ENCODE results near the gene KRTAP10-4. TPM values are rescaled to one million over a fixed set of nuclear protein-coding genes. Genes with fewer than 3 reads are reported as not detected.

The KRTAP10-4 gene
- total RNA-seq, 1 experiment from 2014 or later = not detected

GRCh38 chr21:44614961-44615391, 41.4 kb downstream of the KRTAP10-4 start:
- TF ChIP-seq CTCF (IDR thresholded peaks at IDR 0.05; ENCODE audit: unreplicated experiment) = no peak
- intact Hi-C loops (cut with micrococcal nuclease) = no loop called here
- no peak overlapping the region for H3K27ac Mint-ChIP-seq (ENCODE audit: low read depth, unreplicated experiment)
- POLR2A ChIA-PET = no interaction called here
- H3K9me3 Mint-ChIP-seq (ENCODE audit: unreplicated experiment) = peaks cover 23% of the 10 kb centered on the region
- peaks cover 8% of the 10 kb centered on the region for H3K4me1 Mint-ChIP-seq (ENCODE audit: insufficient read depth, unreplicated experiment)
- BruUV-seq (replicated peaks) = no TSS peak
- peaks cover 71% of the 10 kb centered on the region for H3K27me3 Mint-ChIP-seq (ENCODE audit: insufficient read depth, unreplicated experiment)
- DNase-seq (ENCODE audit: unreplicated experiment) = no peak
- no peaks in the 10 kb centered on the region for H3K36me3 Mint-ChIP-seq (ENCODE audit: insufficient read depth, unreplicated experiment)
- H3K4me3 Mint-ChIP-seq (ENCODE audit: unreplicated experiment) = no peak overlapping the region
- CTCF ChIA-PET = no interaction called here

GRCh38 chr21:44615466-44615865, 41.9 kb downstream of the KRTAP10-4 start:
- no TSS peak for BruUV-seq (replicated peaks)
- ChIA-PET CTCF (no interaction called here), POLR2A (no interaction called here)
- intact Hi-C loops (cut with micrococcal nuclease) = no loop called here
- Mint-ChIP-seq H3K27ac (ENCODE audit: low read depth, unreplicated experiment) (no peak overlapping the region), H3K4me3 (ENCODE audit: unreplicated experiment) (no peak overlapping the region), H3K4me1 (ENCODE audit: insufficient read depth, unreplicated experiment) (peaks cover 8% of the 10 kb centered on the region), H3K36me3 (ENCODE audit: insufficient read depth, unreplicated experiment) (no peaks in the 10 kb centered on the region), H3K27me3 (ENCODE audit: insufficient read depth, unreplicated experiment) (peaks cover 73% of the 10 kb centered on the region), H3K9me3 (ENCODE audit: unreplicated experiment) (peaks cover 26% of the 10 kb centered on the region)
- no peak for TF ChIP-seq CTCF (IDR thresholded peaks at IDR 0.05; ENCODE audit: unreplicated experiment)
- DNase-seq (ENCODE audit: unreplicated experiment) = no peak

- CTCF ChIA-PET = no interaction called here
- peaks cover 73% of the 10 kb centered on the region for H3K27me3 Mint-ChIP-seq (ENCODE audit: insufficient read depth, unreplicated experiment)
- H3K9me3 Mint-ChIP-seq (ENCODE audit: unreplicated experiment) = peaks cover 31% of the 10 kb centered on the region
- BruUV-seq (replicated peaks) = no TSS peak
- no peak overlapping the region for H3K4me3 Mint-ChIP-seq (ENCODE audit: unreplicated experiment)
- intact Hi-C loops (cut with micrococcal nuclease) = no loop called here
- H3K27ac Mint-ChIP-seq (ENCODE audit: low read depth, unreplicated experiment) = no peak overlapping the region
- H3K4me1 Mint-ChIP-seq (ENCODE audit: insufficient read depth, unreplicated experiment) = peaks cover 8% of the 10 kb centered on the region
- H3K36me3 Mint-ChIP-seq (ENCODE audit: insufficient read depth, unreplicated experiment) = no peaks in the 10 kb centered on the region
- POLR2A ChIA-PET = interaction anchor here (0.7 kb wide), 1 partner anchor 9 kb away, joined by 3 read pairs; no protein-coding TSS in a partner anchor
- DNase-seq (ENCODE audit: unreplicated experiment) = no peak
- no peak for TF ChIP-seq CTCF (IDR thresholded peaks at IDR 0.05; ENCODE audit: unreplicated experiment)
Measured at GRCh38 chr21:44615911-44616590, 42.5 kb downstream of the KRTAP10-4 start.

- CTCF ChIA-PET = no interaction called here
- intact Hi-C loops (cut with micrococcal nuclease) = no loop called here
- Mint-ChIP-seq H3K4me3 (ENCODE audit: unreplicated experiment) (no peak overlapping the region), H3K36me3 (ENCODE audit: insufficient read depth, unreplicated experiment) (no peaks in the 10 kb centered on the region), H3K4me1 (ENCODE audit: insufficient read depth, unreplicated experiment) (peaks cover 8% of the 10 kb centered on the region), H3K27ac (ENCODE audit: low read depth, unreplicated experiment) (no peak overlapping the region), H3K27me3 (ENCODE audit: insufficient read depth, unreplicated experiment) (peaks cover 73% of the 10 kb centered on the region), H3K9me3 (ENCODE audit: unreplicated experiment) (peaks cover 31% of the 10 kb centered on the region)
- BruUV-seq (replicated peaks) = no TSS peak
- DNase-seq (ENCODE audit: unreplicated experiment) = peak; percentile 24
- POLR2A ChIA-PET = interaction anchor here (0.7 kb wide), 1 partner anchor 9 kb away, joined by 3 read pairs; no protein-coding TSS in a partner anchor
- TF ChIP-seq CTCF (IDR thresholded peaks at IDR 0.05; ENCODE audit: unreplicated experiment) = no peak
Measured at GRCh38 chr21:44616591-44616926, 43.0 kb downstream of the KRTAP10-4 start.

Measured in MCF 10A (cell line).